Measurements from ENCODE around the gene WDR33.
"Not testable (repeated sequence)": the region's sequence is repeated elsewhere in the genome, so short reads cannot be mapped to it uniquely, and the experiment has no call there.

Gene WDR33

GRCh38 chr2:127770973-127771735 lies 39.8 kb downstream of the WDR33 start:
- in situ Hi-C loops (cut with MboI; ENCODE audit: low pct_unique_long_range_greater_than_20kb, low sequenced_read_pairs), result no loop called here
- DNase-seq, result no peak

- DNase-seq; in situ Hi-C loops (cut with MboI; ENCODE audit: low pct_unique_long_range_greater_than_20kb, low sequenced_read_pairs): not testable (repeated sequence)
Measured at GRCh38 chr2:127770534-127770933, 40.4 kb downstream of the WDR33 start.

GRCh38 chr2:127769587-127769986 lies 41.4 kb downstream of the WDR33 start:
- no peak for DNase-seq
- in situ Hi-C loops (cut with MboI; ENCODE audit: low pct_unique_long_range_greater_than_20kb, low sequenced_read_pairs), result no loop called here

- DNase-seq, result no peak
- in situ Hi-C loops (cut with MboI; ENCODE audit: low pct_unique_long_range_greater_than_20kb, low sequenced_read_pairs), result no loop called here
Measured at GRCh38 chr2:127768775-127769479, 42.0 kb downstream of the WDR33 start.

- DNase-seq, result no peak
Measured at GRCh38 chr2:127763776-127764175, 47.2 kb downstream of the WDR33 start.

GRCh38 chr2:127762846-127763245 lies 48.1 kb downstream of the WDR33 start:
- in situ Hi-C loops (cut with MboI; ENCODE audit: low pct_unique_long_range_greater_than_20kb, low sequenced_read_pairs), result no loop called here
- no peak for DNase-seq

More at GRCh38 chr2:127763776-127764175, 47.2 kb downstream of the WDR33 start:
- in situ Hi-C loops (cut with MboI; ENCODE audit: low pct_unique_long_range_greater_than_20kb, low sequenced_read_pairs), result no loop called here

GRCh38 chr2:127762441-127762840 lies 48.5 kb downstream of the WDR33 start:
- no peak for DNase-seq
- in situ Hi-C loops (cut with MboI; ENCODE audit: low pct_unique_long_range_greater_than_20kb, low sequenced_read_pairs), result no loop called here

- in situ Hi-C loops (cut with MboI; ENCODE audit: low pct_unique_long_range_greater_than_20kb, low sequenced_read_pairs), result no loop called here
- DNase-seq, result no peak
Measured at GRCh38 chr2:127759931-127760330, 51.0 kb downstream of the WDR33 start.

- in situ Hi-C loops (cut with MboI; ENCODE audit: low pct_unique_long_range_greater_than_20kb, low sequenced_read_pairs), result no loop called here
- no peak for DNase-seq
Measured at GRCh38 chr2:127754186-127754585, 56.8 kb downstream of the WDR33 start.

- no peak for DNase-seq
- in situ Hi-C loops (cut with MboI; ENCODE audit: low pct_unique_long_range_greater_than_20kb, low sequenced_read_pairs), result no loop called here
Measured at GRCh38 chr2:127753374-127753773, 57.6 kb downstream of the WDR33 start.

- in situ Hi-C loops (cut with MboI; ENCODE audit: low pct_unique_long_range_greater_than_20kb, low sequenced_read_pairs), result not testable (repeated sequence)
- DNase-seq, result peak; percentile 28
Measured at GRCh38 chr2:127749537-127749936, 61.4 kb downstream of the WDR33 start.

- in situ Hi-C loops (cut with MboI; ENCODE audit: low pct_unique_long_range_greater_than_20kb, low sequenced_read_pairs), result no loop called here
- no peak for DNase-seq
Measured at GRCh38 chr2:127747621-127748020, 63.4 kb downstream of the WDR33 start.

- in situ Hi-C loops (cut with MboI; ENCODE audit: low pct_unique_long_range_greater_than_20kb, low sequenced_read_pairs), result no loop called here
- DNase-seq, result no peak
Measured at GRCh38 chr2:127743477-127744026, 67.4 kb downstream of the WDR33 start.

- peak; percentile 50 for DNase-seq
- in situ Hi-C loops (cut with MboI; ENCODE audit: low pct_unique_long_range_greater_than_20kb, low sequenced_read_pairs), result no loop called here
Measured at GRCh38 chr2:127740665-127741288, 70.2 kb downstream of the WDR33 start.

- in situ Hi-C loops (cut with MboI; ENCODE audit: low pct_unique_long_range_greater_than_20kb, low sequenced_read_pairs), result no loop called here
- DNase-seq, result no peak
Measured at GRCh38 chr2:127739800-127740199, 71.2 kb downstream of the WDR33 start.

- no peak for DNase-seq
- in situ Hi-C loops (cut with MboI; ENCODE audit: low pct_unique_long_range_greater_than_20kb, low sequenced_read_pairs), result no loop called here
Measured at GRCh38 chr2:127737892-127738291, 73.1 kb downstream of the WDR33 start.

- in situ Hi-C loops (cut with MboI; ENCODE audit: low pct_unique_long_range_greater_than_20kb, low sequenced_read_pairs), result no loop called here
- no peak for DNase-seq
Measured at GRCh38 chr2:127735537-127736399, 75.2 kb downstream of the WDR33 start.

GRCh38 chr2:127735044-127735443 lies 75.9 kb downstream of the WDR33 start:
- DNase-seq, result no peak
- in situ Hi-C loops (cut with MboI; ENCODE audit: low pct_unique_long_range_greater_than_20kb, low sequenced_read_pairs), result no loop called here
